Transverse colon (tissue), 4 donors: ENCODE results near the gene BMPR1B. TPM values are rescaled to one million over a fixed set of nuclear protein-coding genes. Genes with fewer than 3 reads are reported as not detected.

Experiments
- DNase-seq: peaks from one replicate; pipeline ENCODE4 v3.0.0-alpha.2; 2019
- H3K27ac ChIP-seq, 4 donors: fragments of 200-600 bp; sonication (generic); 2 replicates each; pipeline ENCODE4 v1.5.1; 2016 to 2018; ENCODE audit warnings: inconsistent platforms in 4 of 4
- H3K27me3 ChIP-seq: fragments of 200-600 bp; sonication (generic); 2 replicates; pipeline ENCODE4 v1.5.1; 2017; ENCODE audit warnings: inconsistent platforms
- H3K36me3 ChIP-seq, 4 donors: fragments of 200-600 bp; sonication (generic); 2 replicates each; pipeline ENCODE4 v1.5.1; 2017 to 2019; ENCODE audit warnings: inconsistent platforms in 4 of 4
- H3K4me1 ChIP-seq, 4 donors: fragments of 200-600 bp; sonication (generic); 2 replicates each; pipeline ENCODE4 v1.5.1; 2017 to 2020; ENCODE audit warnings: inconsistent platforms in 4 of 4
- H3K4me3 ChIP-seq, 4 donors: fragments of 200-600 bp; sonication (generic); 1 replicate in 1 of 4; 2 replicates in 3 of 4; pipeline versions ENCODE4 v1.5.1 to v1.6.1; 2017 to 2019; ENCODE audit warnings: inconsistent platforms in 4 of 4
- H3K9me3 ChIP-seq, 2 donors: fragments of 200-600 bp; sonication (generic); 2 replicates each; pipeline ENCODE4 v1.5.1; 2017 to 2019; ENCODE audit warnings: inconsistent platforms in 2 of 2
- EP300 ChIP-seq: sonication (generic); formaldehyde crosslinking; IDR thresholded peaks from one replicate; pipeline ENCODE4 v1.6.1; 2017; ENCODE audit warnings: antibody characterized with exemption, low read depth
- POLR2A ChIP-seq: fragments of 450-650 bp; IDR thresholded peaks from one replicate; pipeline ENCODE4 v1.6.1; 2016; ENCODE audit warnings: antibody characterized with exemption, mild to moderate bottlenecking, moderate library complexity
- POLR2AphosphoS5 ChIP-seq, 3 donors: sonication (generic); formaldehyde crosslinking; IDR thresholded peaks; one replicate each; pipeline ENCODE4 v1.6.1; 2016; ENCODE audit warnings: antibody characterized with exemption in 3 of 3
- WGBS, 2 donors: methylation state at CpG; one replicate each; pipeline ENCODE4 v1.1.5; 2018; ENCODE audit warnings: low coverage in 1 of 2; 5-methylcytosine and 5-hydroxymethylcytosine counted together
- in situ Hi-C, 4 donors: fragments of 200-750 bp; cut with MboI; loops; one replicate each; pipeline versions ENCODE4 v1.15.0 to v1.15.1; 2017; ENCODE audit warnings: low sequenced_read_pairs in 3 of 4, low pct_ligation_motif_present in 1 of 4, low pct_unique_long_range_greater_than_20kb in 1 of 4
- intact Hi-C: fragments of 100-400 bp; cut with DNase I; formaldehyde crosslinking; loops from one replicate; pipeline ENCODE4 v1.15.1; 2023; ENCODE audit warnings: low total_unique reads
- total RNA-seq, 4 donors: library from RNA; depleted of rRNA; stranded (reverse); fragments of >200 nt; gene quantifications; one replicate each; pipeline ENCODE4 v1.1.0, GENCODE V29; 2016
- TF ChIP-seq, protein P1 (sequence below), 5 experiments: fragments of 200-600 bp in 3 of 5; fragments of 450-650 bp in 2 of 5; sonication (generic) in 3 of 5; IDR thresholded peaks; 1 replicate in 2 of 5; 2 replicates in 3 of 5; pipeline ENCODE4 v1.5.1; 2016 to 2017; ENCODE audit warnings: antibody characterized with exemption in 5 of 5, inconsistent platforms in 3 of 5, mild to moderate bottlenecking in 2 of 5, moderate library complexity in 1 of 5

Gene BMPR1B
- total RNA-seq, 4 donors from 2014 or later = 0.64 to 3.2 (median 0.68) TPM; not detected in 1

DNA sequence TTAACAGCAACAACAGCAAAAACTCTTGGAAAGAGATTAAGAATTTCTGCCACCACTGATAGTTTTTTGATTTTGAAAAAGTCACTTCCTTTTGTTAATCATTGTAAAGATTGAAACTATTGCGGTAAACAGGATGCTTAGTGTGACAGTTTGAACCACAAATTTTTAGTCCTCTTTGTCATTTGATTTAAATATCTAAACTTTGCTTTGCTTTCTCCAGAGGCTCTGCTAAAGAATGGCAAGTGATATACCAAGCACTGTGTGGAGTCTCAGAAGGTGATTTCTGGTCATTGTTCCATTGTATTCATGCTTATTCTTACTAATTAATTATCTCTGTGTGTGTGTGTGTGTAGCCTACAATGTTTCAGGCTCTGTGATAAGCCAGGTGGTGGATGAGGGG lies 155.6 kb downstream of the BMPR1B start:
- Histone ChIP-seq H3K9me3 (peaks cover 0 to 5% of the 10 kb centered on the region in 2 donors), H3K27ac (no peak overlapping the region), H3K27me3 (no peaks in the 10 kb centered on the region), H3K4me3 (no peak overlapping the region), H3K4me1 (no peaks in the 10 kb centered on the region), H3K36me3 (no peaks in the 10 kb centered on the region)
- 50 to 67% methylated on average over 1 of the region's 1 CpG for WGBS, 2 donors
- no peak for DNase-seq
- TF ChIP-seq, protein P1, sequence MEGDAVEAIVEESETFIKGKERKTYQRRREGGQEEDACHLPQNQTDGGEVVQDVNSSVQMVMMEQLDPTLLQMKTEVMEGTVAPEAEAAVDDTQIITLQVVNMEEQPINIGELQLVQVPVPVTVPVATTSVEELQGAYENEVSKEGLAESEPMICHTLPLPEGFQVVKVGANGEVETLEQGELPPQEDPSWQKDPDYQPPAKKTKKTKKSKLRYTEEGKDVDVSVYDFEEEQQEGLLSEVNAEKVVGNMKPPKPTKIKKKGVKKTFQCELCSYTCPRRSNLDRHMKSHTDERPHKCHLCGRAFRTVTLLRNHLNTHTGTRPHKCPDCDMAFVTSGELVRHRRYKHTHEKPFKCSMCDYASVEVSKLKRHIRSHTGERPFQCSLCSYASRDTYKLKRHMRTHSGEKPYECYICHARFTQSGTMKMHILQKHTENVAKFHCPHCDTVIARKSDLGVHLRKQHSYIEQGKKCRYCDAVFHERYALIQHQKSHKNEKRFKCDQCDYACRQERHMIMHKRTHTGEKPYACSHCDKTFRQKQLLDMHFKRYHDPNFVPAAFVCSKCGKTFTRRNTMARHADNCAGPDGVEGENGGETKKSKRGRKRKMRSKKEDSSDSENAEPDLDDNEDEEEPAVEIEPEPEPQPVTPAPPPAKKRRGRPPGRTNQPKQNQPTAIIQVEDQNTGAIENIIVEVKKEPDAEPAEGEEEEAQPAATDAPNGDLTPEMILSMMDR (IDR thresholded peaks at IDR 0.05) = no peak
- TF ChIP-seq EP300 = no peak
- TF ChIP-seq POLR2A = no peak
- no peak for TF ChIP-seq POLR2AphosphoS5 (IDR thresholded peaks at IDR 0.05)
- in situ Hi-C loops = no loop called here
- intact Hi-C loops = no loop called here

DNA sequence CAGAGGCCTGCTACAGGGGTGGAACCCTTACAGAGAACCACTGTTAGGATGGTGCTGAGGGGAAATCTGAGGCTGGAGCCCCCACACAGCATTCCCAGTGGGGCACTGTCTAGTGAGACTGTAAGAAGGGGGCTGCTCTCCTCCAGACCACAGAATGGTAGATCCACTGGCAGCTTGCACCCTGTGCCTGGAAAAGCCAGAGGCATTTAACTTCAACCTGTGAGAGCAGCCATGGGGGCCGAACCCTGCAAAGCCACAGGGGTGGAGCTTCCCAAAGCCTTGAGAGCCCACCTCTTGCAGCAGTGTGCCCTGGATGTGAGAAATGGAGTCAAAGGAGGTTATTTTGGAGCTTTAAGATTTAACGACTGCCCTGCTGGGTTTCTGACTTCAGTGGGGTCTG lies 159.4 kb downstream of the BMPR1B start:
- H3K4me3 ChIP-seq = no peak overlapping the region
- WGBS, 2 donors = 91 to 100% methylated on average over 1 to 2 of the region's 2 CpGs
- no peaks in the 10 kb centered on the region for H3K4me1 ChIP-seq
- DNase-seq = no peak
- no peak overlapping the region for H3K27ac ChIP-seq
- intact Hi-C loops = no loop called here
- peaks cover 0 to 5% of the 10 kb centered on the region in 2 donors for H3K9me3 ChIP-seq
- H3K36me3 ChIP-seq = no peaks in the 10 kb centered on the region
- H3K27me3 ChIP-seq = no peaks in the 10 kb centered on the region
- in situ Hi-C loops = no loop called here
- no peak for TF ChIP-seq POLR2A
- TF ChIP-seq EP300 = no peak

DNA sequence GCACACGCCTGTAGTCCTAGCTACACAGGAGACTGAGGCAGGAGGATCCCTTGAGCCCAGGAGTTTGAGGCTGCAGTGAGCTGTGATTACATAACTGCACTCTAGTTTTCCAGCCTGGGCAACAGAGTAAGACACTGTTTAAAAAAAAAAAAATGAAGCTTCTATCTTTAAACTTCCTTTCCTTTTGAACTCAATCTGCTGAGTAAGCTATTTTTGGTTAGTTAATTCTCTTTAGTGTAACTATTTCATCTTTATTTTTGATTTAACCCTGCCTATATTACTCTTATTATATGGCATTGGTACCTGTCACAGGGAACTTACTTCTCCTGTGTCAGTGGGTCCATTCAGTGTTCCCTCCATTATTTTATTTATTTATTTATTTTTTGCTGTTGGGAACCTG lies 160.8 kb downstream of the BMPR1B start:
- no peak for DNase-seq
- peaks cover 0 to 5% of the 10 kb centered on the region in 2 donors for H3K9me3 ChIP-seq
- intact Hi-C loops = no loop called here
- in situ Hi-C loops = no loop called here
- H3K27me3 ChIP-seq = no peaks in the 10 kb centered on the region
- no peaks in the 10 kb centered on the region for H3K4me1 ChIP-seq
- no peak overlapping the region for H3K27ac ChIP-seq
- 93% methylated on average over 1 of the region's 1 CpG; no CpG with 5 or more reads in 1 of the 2 donors for WGBS, 2 donors
- H3K4me3 ChIP-seq = no peak overlapping the region
- no peaks in the 10 kb centered on the region for H3K36me3 ChIP-seq
- TF ChIP-seq POLR2AphosphoS5 (IDR thresholded peaks at IDR 0.05) = no peak
- TF ChIP-seq POLR2A = no peak
- TF ChIP-seq EP300 = no peak
- TF ChIP-seq, protein P1 (IDR thresholded peaks at IDR 0.05) = no peak

DNA sequence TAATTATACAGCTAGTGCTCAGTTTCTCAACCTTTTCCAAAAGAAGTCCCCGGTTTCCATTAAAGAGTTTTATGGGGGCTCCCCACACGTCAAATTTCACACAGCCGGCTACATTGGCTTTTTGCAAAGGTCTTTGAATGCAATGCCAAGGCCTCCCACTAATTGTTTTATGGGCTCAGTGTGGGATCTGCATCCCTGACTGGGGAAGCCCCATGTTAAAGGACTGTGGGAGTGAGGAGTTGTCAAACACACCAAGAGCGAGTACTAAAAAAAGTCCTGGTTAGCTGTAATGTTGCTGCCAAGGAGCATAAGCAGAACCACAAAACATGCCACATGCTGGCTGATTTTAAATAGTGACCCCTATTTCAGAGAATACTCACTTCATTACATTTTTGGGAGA lies 162.6 kb downstream of the BMPR1B start:
- Histone ChIP-seq H3K36me3 (no peaks in the 10 kb centered on the region), H3K4me1 (no peaks in the 10 kb centered on the region), H3K4me3 (no peak overlapping the region), H3K27ac (no peak overlapping the region), H3K27me3 (no peaks in the 10 kb centered on the region), H3K9me3 (peaks cover 0 to 5% of the 10 kb centered on the region in 2 donors)
- 73 to 75% methylated on average over 3 to 4 of the region's 4 CpGs for WGBS, 2 donors
- no peak for DNase-seq
- intact Hi-C loops (no loop called here), in situ Hi-C loops (no loop called here)
- no peak for TF ChIP-seq POLR2A
- TF ChIP-seq POLR2AphosphoS5 (IDR thresholded peaks at IDR 0.05) = no peak
- TF ChIP-seq EP300 = no peak

DNA sequence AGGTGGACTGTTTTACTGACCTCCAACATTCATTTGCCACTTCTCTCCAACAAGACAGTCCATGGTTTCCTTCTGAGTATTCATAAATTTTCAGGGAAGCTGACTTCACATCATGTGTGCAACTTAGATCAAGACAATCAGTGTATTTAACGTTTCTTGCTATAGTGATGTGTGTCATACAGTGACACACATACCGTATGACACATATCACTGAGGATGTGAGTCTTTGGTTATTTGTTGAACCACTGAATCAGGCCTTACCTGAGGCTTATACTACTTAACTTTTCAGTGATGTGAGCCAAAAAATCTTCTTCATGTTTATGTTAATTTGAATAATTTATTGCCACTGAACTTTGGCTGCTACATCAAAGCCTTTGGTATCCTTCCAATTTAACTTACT lies 166.8 kb downstream of the BMPR1B start:
- intact Hi-C loops = no loop called here
- TF ChIP-seq EP300 (no peak), POLR2A (no peak), POLR2AphosphoS5 (IDR thresholded peaks at IDR 0.05) (no peak)
- TF ChIP-seq, protein P1 (IDR thresholded peaks at IDR 0.05) = no peak
- in situ Hi-C loops = no loop called here

More for the DNA sequence above, 166.8 kb downstream of the BMPR1B start:
- H3K27me3 ChIP-seq = no peaks in the 10 kb centered on the region
- WGBS, 2 donors = 60 to 86% methylated on average over 2 of the region's 2 CpGs
- no peak overlapping the region for H3K27ac ChIP-seq
- no peaks in the 10 kb centered on the region for H3K4me1 ChIP-seq
- H3K4me3 ChIP-seq = no peak overlapping the region
- no peaks in the 10 kb centered on the region for H3K9me3 ChIP-seq
- no peaks in the 10 kb centered on the region for H3K36me3 ChIP-seq
- DNase-seq = no peak
